Endothelial cell of umbilical vein (primary cell): ENCODE measurements around the gene SPCS1. TPM values are rescaled to one million over a fixed set of nuclear protein-coding genes. Genes with fewer than 3 reads are reported as not detected.

Experiments
- BruUV-seq: library from RNA; stranded (reverse); fragments of 400-500 nt; replicated peaks from 2 replicates; lab custom pipeline; 2021; lab: Mats Ljungman, UMichigan
- CTCF ChIA-PET: fragments of 300-600, 350-600 bp; sonication (Branson Sonifier 250); formaldehyde crosslinking; loops from one replicate; lab custom pipeline; 2021; ENCODE audit warnings: antibody characterized with exemption, inconsistent platforms; lab: Charles Lee
- POLR2A ChIA-PET: fragments of 300-600, 350-600 bp; sonication (Branson Sonifier 250); formaldehyde crosslinking; loops from one replicate; lab custom pipeline; 2021; ENCODE audit warnings: antibody characterized with exemption, inconsistent platforms; lab: Charles Lee
- DNase-seq: peaks from one replicate; pipeline ENCODE4 v3.0.0-alpha.2; 2011; ENCODE audit warnings: low read depth, low spot score
- FAIRE-seq: peaks from 2 replicates; lab custom pipeline; 2011; peaks lifted over from hg19 to GRCh38; lab: Jason Lieb, UNC
- H2AFZ ChIP-seq: 2 replicates; pipeline ENCODE4 v1.6.0; 2012; ENCODE audit warnings: low read depth, low read length, control low read depth, inconsistent platforms
- H3K27ac ChIP-seq: 2 replicates; pipeline ENCODE4 v1.5.1; 2011; ENCODE audit warnings: low read depth, mild to moderate bottlenecking, control low read depth, low read length, moderate library complexity; ENCODE audit not compliant: insufficient read depth
- H3K27me3 ChIP-seq, 2 experiments: 2 replicates each; pipeline versions ENCODE4 v1.6.0 to v1.6.1; 2011; ENCODE audit warnings: low read length in 2 of 2, mixed read lengths in 1 of 2; ENCODE audit not compliant: control insufficient read depth in 2 of 2, insufficient read depth in 2 of 2
- H3K36me3 ChIP-seq, 2 experiments: 2 replicates in 1 of 2; 3 replicates in 1 of 2; pipeline ENCODE4 v1.5.1; 2011; ENCODE audit warnings: low read length in 2 of 2, mild to moderate bottlenecking in 1 of 2, moderate library complexity in 1 of 2; ENCODE audit not compliant: control insufficient read depth in 2 of 2, insufficient read depth in 2 of 2; ENCODE audit errors: extremely low read depth in 1 of 2
- H3K4me1 ChIP-seq: 3 replicates; pipeline ENCODE4 v1.5.1; 2011; ENCODE audit warnings: mild to moderate bottlenecking, low read length; ENCODE audit not compliant: control insufficient read depth, insufficient read depth; ENCODE audit errors: extremely low read depth
- H3K4me2 ChIP-seq: 2 replicates; pipeline ENCODE4 v1.6.1; 2011; ENCODE audit warnings: low read length, control low read depth, mixed read lengths; ENCODE audit not compliant: insufficient read depth
- H3K4me3 ChIP-seq, 3 experiments: fragments of 200-600 bp in 1 of 3; sonication (generic), shearing (Covaris generic) in 1 of 3; replicated peaks in 1 of 3; 2 replicates each; pipeline ENCODE4 v1.5.1; 2011 to 2016; ENCODE audit warnings: control low read depth in 3 of 3, low read length in 3 of 3, mild to moderate bottlenecking in 2 of 3, inconsistent platforms in 1 of 3, low read depth in 1 of 3, moderate library complexity in 1 of 3; ENCODE audit not compliant: insufficient read depth in 1 of 3
- H3K79me2 ChIP-seq: 2 replicates; pipeline ENCODE4 v1.6.0; 2012; ENCODE audit warnings: low read length, inconsistent platforms; ENCODE audit not compliant: control insufficient read depth, insufficient read depth
- H3K9ac ChIP-seq: replicated peaks from 2 replicates; pipeline ENCODE3; 2011; ENCODE audit warnings: low read length, control low read depth; ENCODE audit not compliant: insufficient read depth; ENCODE audit errors: extremely low read depth
- H3K9me1 ChIP-seq: replicated peaks from 3 replicates; pipeline ENCODE4 v1.6.0; 2011; ENCODE audit warnings: mild to moderate bottlenecking, low read length; ENCODE audit not compliant: control insufficient read depth, insufficient read depth; ENCODE audit errors: extremely low read depth
- H3K9me3 ChIP-seq: replicated peaks from 2 replicates; pipeline ENCODE4 v1.5.1; 2012; ENCODE audit warnings: low read length, inconsistent platforms; ENCODE audit not compliant: control insufficient read depth, insufficient read depth
- H4K20me1 ChIP-seq: replicated peaks from 2 replicates; pipeline ENCODE3; 2011; ENCODE audit warnings: mild to moderate bottlenecking, low read length; ENCODE audit not compliant: control insufficient read depth, insufficient read depth; ENCODE audit errors: extremely low read depth
- CTCF ChIP-seq, 2 donors: IDR thresholded peaks; 1 replicate in 1 of 2; 2 replicates in 1 of 2; pipeline ENCODE4 v1.5.1; 2011; ENCODE audit warnings: low read length in 2 of 2, mild to moderate bottlenecking in 2 of 2, moderate library complexity in 2 of 2, control low read depth in 1 of 2, inconsistent platforms in 1 of 2, low read depth in 1 of 2; ENCODE audit not compliant: insufficient read depth in 1 of 2; ENCODE audit errors: extremely low read depth in 1 of 2
- EZH2 ChIP-seq: IDR thresholded peaks from 2 replicates; pipeline ENCODE4 v1.6.1; 2012; ENCODE audit warnings: borderline replicate concordance, low read depth, mild to moderate bottlenecking, moderate library complexity, low read length, inconsistent platforms; ENCODE audit not compliant: severe bottlenecking
- FOS ChIP-seq: IDR thresholded peaks from 2 replicates; pipeline ENCODE4 v1.6.1; 2011; ENCODE audit warnings: mild to moderate bottlenecking, low read length, moderate library complexity, borderline replicate concordance; ENCODE audit not compliant: insufficient read depth
- GATA2 ChIP-seq: IDR thresholded peaks from 2 replicates; pipeline ENCODE4 v1.7.0; 2011; ENCODE audit warnings: low read depth, mild to moderate bottlenecking, moderate library complexity, mixed read lengths, low read length; ENCODE audit not compliant: insufficient read length, insufficient read depth
- JUN ChIP-seq: IDR thresholded peaks from 2 replicates; pipeline ENCODE4 v1.6.1; 2011; ENCODE audit warnings: borderline replicate concordance, low read depth; ENCODE audit not compliant: insufficient read length, insufficient read depth
- MYC ChIP-seq: IDR thresholded peaks from one replicate; pipeline ENCODE4 v1.6.1; 2011; ENCODE audit warnings: mild to moderate bottlenecking, low read depth, low read length
- POLR2A ChIP-seq: IDR thresholded peaks from 2 replicates; pipeline ENCODE4 v1.6.1; 2012; ENCODE audit warnings: low read depth, mild to moderate bottlenecking, control low read depth, low read length
- POLR2AphosphoS5 ChIP-seq: IDR thresholded peaks from 2 replicates; pipeline ENCODE4 v1.6.1; 2012; ENCODE audit warnings: low read depth, mild to moderate bottlenecking, control low read depth, low read length, moderate library complexity; ENCODE audit not compliant: insufficient read depth
- dilution Hi-C: fragments of 300-500 bp; cut with MboI; formaldehyde crosslinking; loops from one replicate; pipeline ENCODE4 v1.15.0; 2019; ENCODE audit warnings: low sequenced_read_pairs; ENCODE audit not compliant: extremely low pct_ligation_motif_present
- intact Hi-C: fragments of 100-400 bp; cut with micrococcal nuclease; formaldehyde crosslinking; loops from one replicate; pipeline ENCODE4 v1.10.0; 2022
- polyA plus RNA-seq, 4 experiments: library from polyadenylated mRNA; depleted of rRNA in 3 of 4; stranded (reverse) in 3 of 4; unstranded in 1 of 4; fragments of >200 nt; gene quantifications; 2 replicates each; pipeline versions ENCODE4 v1.2.1 to v1.2.3, GENCODE V29; 2011 to 2012; ENCODE audit warnings: missing spikeins in 1 of 4
- total RNA-seq: library from RNA; stranded (reverse); gene quantifications from 2 replicates; pipeline ENCODE4 v1.2.3, GENCODE V29; 2021
- TF ChIP-seq, protein P1 (sequence below): IDR thresholded peaks from 2 replicates; pipeline ENCODE4 v1.6.1; 2011; ENCODE audit not compliant: insufficient read depth, insufficient read length

The SPCS1 gene
- total and polyA plus RNA-seq, 2 donors (not counting 3 experiments of a cell fraction or from before 2014, with no cell fraction given), result 100 to 240 TPM

- no peak for FAIRE-seq
Observed at GRCh38 chr3:52723935-52724334, 18.0 kb downstream of the SPCS1 start.

More at GRCh38 chr3:52723935-52724334, 18.0 kb downstream of the SPCS1 start:
- Histone ChIP-seq H3K9me1 (no peaks in the 10 kb centered on the region), H3K27me3 (no peaks in the 10 kb centered on the region), H2AFZ (no peak overlapping the region), H3K79me2 (no peaks in the 10 kb centered on the region), H3K36me3 (peaks cover 0 to 2% of the 10 kb centered on the region in 2 experiments), H3K4me1 (no peaks in the 10 kb centered on the region), H4K20me1 (no peaks in the 10 kb centered on the region), H3K9me3 (no peaks in the 10 kb centered on the region), H3K4me2 (no peak overlapping the region), H3K27ac (no peak overlapping the region), H3K4me3 (no peak overlapping the region), H3K9ac (no peak overlapping the region)
- no TSS peak for BruUV-seq
- TF ChIP-seq POLR2A (no peak), POLR2AphosphoS5 (no peak), EZH2 (no peak), FOS (no peak), GATA2 (no peak), JUN (no peak), CTCF (IDR thresholded peaks at IDR 0.05; ENCODE audit: extremely low read depth in 1 of 2, insufficient read depth in 1 of 2, low read depth in 1 of 2, low read length in 2 of 2) (no peak), MYC (no peak)
- TF ChIP-seq, protein P1, sequence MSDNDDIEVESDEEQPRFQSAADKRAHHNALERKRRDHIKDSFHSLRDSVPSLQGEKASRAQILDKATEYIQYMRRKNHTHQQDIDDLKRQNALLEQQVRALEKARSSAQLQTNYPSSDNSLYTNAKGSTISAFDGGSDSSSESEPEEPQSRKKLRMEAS, result no peak
- POLR2A ChIA-PET, result no interaction called here
- intact Hi-C loops, result no loop called here
- CTCF ChIA-PET, result no interaction called here
- dilution Hi-C loops, result no loop called here
- no peak for DNase-seq
